Nucleus accumbens (tissue), 56 donors: ENCODE data around the gene ST6GAL1.
"Not testable (repeated sequence)": the region's sequence is repeated elsewhere in the genome, so short reads cannot be mapped to it uniquely, and the experiment has no call there.

Experiments
- DNase-seq, 56 donors: peaks; one replicate each; lab custom pipeline; 2025; lab: John Stamatoyannopoulos, UW

ST6GAL1 gene

DNA sequence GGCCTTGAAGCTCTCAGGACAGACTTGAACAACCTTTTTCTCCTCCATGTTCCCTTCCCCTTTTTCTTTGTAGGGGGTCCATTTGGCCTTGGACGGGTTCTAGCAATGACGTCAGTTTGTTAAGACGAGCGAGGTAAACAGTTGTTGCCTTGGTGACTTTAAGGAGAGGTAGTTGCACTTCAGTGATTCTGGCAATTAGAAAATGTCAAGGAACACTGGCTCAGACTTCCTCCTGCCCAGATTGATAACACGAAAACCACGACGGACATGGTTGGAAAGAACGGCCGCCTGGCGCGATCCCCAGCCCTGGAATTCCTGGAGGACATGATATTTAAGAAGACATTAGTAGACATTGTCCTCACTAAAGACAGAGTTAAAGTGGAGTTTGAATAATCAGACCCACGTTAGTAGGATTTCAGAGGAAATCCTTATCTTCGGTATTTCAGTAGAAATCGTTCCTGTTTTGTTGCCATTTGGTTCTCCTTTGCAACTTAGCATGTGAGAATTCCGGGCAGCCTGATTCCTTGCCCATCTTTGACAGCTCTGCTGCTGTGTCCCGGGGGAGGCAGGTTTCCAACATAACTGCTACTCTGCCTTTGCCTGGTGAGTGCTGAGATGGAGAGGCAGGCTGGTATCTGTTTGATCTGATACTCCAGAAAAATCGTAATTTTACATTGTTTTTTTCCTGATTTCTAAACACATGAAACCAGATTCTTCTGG is 87.3 kb downstream of the ST6GAL1 start:
- DNase-seq, result no peak

GRCh38 chr3:187019542-187020072 is 89.3 kb downstream of the ST6GAL1 start:
- no peak for DNase-seq

- DNase-seq, result no peak
Measured at GRCh38 chr3:187020376-187020775, 90.0 kb downstream of the ST6GAL1 start.

DNA sequence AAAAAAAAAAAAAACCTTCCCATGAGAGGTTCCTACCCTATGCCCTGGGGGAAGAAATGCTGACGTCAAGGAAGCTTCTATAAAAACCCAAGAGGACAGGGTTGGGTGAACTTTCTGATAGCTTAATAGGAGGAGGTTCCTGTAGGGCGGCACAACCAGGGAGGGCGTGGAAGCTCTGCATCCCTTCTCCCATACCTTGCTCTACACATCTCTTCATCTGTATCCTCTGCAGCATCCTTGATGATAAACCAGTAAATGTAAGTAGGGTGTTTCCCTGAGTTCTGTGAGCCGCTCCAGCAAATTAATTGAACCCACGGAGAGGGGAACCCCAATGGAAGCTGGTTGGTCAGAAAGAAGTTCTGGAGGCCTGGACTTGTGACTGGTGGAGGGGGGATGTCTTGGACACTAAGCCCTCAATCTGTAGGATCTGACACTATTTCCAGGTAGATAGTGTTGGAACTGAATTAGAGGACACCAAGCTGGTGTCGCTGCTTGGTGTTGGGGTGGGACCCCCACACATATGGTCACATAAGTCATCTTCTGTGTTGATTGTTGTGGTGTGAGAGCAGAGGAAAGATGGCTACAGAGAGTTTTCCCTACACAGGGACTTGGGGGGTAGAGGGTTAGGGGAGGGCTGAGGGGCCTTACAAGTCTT is 91.5 kb downstream of the ST6GAL1 start:
- DNase-seq, result no peak

GRCh38 chr3:187022403-187023029 is 92.2 kb downstream of the ST6GAL1 start:
- no peak for DNase-seq

GRCh38 chr3:187023340-187023739 is 93.0 kb downstream of the ST6GAL1 start:
- DNase-seq, result not testable (repeated sequence)

DNA sequence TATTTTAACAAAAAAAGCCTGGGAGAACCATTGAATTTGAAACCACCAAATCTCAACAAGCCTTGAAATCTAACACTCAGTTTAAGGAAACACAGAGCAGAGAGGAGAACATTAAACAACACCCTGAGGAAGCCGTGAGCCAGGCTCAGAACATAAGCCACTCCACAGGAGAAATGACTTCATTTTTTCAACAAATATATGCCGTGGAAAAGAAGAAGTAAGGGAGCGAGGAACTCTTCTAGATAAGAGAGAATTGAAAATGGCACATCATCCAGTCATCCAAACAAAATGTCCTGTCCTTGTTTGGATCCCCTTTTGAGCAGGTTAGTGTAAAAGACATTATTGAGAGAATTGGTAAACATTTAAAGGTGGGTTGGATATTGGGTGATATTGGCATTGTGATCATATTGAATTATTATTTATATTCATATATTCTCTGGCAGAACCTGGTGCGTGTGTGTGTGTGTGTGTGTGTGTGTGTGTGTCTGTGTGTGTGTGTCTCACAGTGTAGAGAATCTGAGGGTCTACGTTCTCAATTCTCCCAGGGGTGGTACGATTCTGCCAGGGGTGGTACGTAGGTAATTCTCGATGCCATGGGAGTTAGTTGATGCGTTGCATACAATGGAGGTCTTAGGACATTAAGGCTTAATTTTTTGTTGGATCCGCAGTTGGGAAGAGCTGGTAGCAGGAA is 94.4 kb downstream of the ST6GAL1 start:
- no peak for DNase-seq

GRCh38 chr3:187025254-187025655 is 94.9 kb downstream of the ST6GAL1 start:
- DNase-seq, result no peak

- DNase-seq, result no peak
Measured at GRCh38 chr3:187025656-187026316, 95.5 kb downstream of the ST6GAL1 start.

GRCh38 chr3:187026317-187026670 is 96.0 kb downstream of the ST6GAL1 start:
- DNase-seq, result no peak

DNA sequence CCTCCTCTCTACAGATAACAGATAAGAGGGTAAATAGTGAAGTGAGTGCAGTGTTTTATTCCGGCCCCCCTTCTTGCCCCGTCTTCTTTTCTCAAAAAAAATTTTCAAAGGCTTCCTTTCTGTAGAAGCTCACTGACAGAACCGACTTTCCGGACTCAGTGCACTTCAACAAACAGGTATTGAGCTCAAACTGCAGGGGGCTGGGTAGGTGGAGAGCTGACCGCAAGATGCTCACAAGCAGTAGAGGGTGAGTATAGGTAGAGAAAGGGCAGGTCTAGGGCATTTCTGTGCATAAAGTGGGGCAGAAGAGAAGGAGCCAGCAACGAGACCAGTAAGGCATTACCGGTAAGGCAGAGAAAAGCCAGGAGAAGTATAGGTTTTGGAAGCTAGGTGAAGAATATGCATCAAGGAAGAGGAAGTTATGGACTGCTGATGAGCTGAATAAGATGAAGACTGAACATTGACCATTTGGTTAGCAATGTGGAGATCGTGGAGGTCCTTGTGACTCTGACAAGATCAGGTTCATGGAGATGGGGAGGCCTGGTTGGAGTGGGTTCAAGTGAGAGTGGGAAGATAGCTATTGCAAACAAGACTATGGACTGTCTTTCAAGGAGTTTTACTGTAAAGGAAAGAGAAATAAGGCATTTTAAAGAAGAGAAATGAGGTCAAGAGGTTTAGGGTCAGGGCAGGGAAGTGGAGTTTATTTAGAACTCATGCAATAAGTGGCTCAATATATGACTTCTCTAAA is 97.4 kb downstream of the ST6GAL1 start:
- no peak for DNase-seq

DNA sequence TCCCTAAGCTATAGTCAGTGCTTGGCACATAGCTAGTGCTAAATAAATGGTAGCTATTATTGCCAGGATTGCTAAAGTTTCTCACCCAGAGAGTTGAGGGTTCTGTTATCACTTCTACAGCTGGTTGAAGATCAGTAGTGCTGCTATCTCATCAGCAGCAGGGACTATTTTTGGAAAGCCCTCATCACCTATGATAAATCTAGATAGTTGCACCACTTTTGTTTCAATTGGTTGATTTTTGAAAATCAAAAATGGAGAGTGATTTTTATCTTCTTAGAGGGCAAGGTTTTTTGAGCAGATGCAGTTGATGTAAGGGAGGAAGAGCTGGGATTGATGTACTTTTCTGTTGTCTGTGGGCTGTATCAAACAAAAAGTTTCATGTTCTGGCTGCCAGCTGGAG is 101.6 kb downstream of the ST6GAL1 start:
- no peak for DNase-seq

DNA sequence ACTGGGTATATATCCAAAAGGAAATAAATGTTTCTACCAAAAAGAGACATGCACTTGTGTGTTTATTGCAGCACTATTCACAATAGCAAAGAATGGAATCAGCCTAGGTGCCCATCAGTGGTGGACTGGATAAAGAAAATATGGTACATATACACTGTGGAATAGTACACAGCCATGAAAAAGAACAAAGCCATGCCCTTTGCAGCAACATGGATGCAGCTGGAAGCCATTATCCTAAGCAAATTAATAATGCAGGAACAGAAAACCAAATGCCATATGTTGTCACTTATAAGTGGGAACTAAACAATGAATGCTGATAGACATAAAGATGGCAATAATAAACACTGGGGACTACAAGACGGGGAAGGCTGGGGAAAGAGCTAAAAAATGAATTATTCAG is 106.1 kb downstream of the ST6GAL1 start:
- no peak for DNase-seq

DNA sequence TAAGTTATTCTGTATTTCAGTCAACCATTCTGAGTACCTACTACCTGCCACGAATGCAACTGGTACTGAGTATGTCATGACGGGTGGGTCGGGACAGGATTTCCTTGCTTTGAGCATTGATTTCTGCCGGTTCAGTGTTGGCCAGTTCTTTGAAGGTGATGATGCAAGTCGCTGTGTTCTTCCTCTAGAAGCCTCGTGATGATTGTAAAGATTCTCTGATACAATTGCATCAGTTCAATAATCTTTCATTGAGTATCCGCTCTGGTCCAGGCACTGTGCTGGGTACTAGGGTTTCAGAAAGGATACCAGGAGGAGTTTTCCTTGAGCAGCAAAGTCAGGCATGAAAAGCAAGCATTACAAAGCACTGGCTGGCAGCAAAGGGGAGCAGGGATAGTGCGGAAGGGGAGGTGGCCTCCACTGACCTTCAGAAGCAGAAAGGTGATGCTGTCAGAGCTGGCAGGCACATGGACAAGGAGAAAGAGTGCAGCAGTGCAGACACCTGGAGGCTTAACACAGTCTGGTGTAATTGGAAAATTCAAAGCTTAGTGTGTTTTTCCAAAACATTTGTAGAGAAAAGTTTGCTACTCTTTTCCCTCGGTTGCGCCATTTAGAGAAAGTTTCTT is 108.9 kb downstream of the ST6GAL1 start:
- no peak for DNase-seq

DNA sequence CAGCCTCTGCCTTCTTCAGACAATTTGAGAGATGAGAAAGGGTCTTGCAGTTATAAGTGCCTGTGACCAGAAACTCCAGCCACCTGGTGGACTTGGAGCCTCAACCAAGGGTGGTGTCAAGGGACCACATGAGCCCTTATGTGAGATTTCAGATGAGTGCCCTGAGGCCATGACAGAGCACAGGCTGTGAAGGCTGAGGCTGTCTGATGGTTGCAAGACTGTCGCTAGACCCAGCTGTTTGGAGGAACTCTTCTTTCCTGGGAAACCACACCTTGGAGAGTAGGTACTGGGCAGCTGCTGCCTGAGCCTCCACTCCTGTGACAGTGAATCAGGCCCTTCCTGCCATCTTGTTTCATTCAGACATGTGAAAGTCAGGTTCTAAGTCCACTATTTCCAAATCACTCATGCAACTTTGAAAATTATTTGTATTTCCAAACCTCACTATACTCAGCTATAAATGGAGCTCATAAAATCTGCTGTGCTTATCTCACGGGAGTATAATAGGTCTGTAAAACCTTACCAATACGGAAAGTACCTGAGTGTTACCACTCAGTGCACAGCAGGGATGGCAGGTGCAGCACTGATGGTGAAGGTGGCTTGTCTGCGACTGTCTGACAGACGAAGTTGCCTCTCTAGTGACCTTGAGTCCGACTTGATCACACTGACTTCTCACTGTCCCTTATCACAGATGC is 109.5 kb downstream of the ST6GAL1 start:
- no peak for DNase-seq

GRCh38 chr3:187040516-187041361 is 110.4 kb downstream of the ST6GAL1 start:
- no peak for DNase-seq

- DNase-seq, result no peak
Measured at GRCh38 chr3:187041362-187042307, 111.3 kb downstream of the ST6GAL1 start.
